Motor neuron (in vitro differentiated cells): ENCODE measurements around the gene PARL. TPM values are rescaled to one million over a fixed set of nuclear protein-coding genes. Genes with fewer than 3 reads are reported as not detected.

Source experiments
- ATAC-seq, 8 experiments: fragments of 200-7000 bp; cut with Tn5 transposase; replicated peaks in 6 of 8; 2 replicates each; pipeline ENCODE4 v1.8.0; 2021; ENCODE audit warnings: mild to moderate bottlenecking in 8 of 8, moderate library complexity in 8 of 8
- H3K27ac ChIP-seq, 2 donors: fragments of 250-450 bp; sonication (Bioruptor Pico); 2 replicates each; pipeline ENCODE4 v1.9.0; 2021; ENCODE audit warnings: antibody characterized with exemption in 2 of 2, mild to moderate bottlenecking in 2 of 2, moderate library complexity in 1 of 2
- H3K4me1 ChIP-seq, 2 donors: fragments of 250-450 bp; sonication (Bioruptor Pico); replicated peaks in 1 of 2; 2 replicates each; pipeline ENCODE4 v1.6.1; 2021; ENCODE audit warnings: antibody characterized with exemption in 2 of 2, mild to moderate bottlenecking in 2 of 2, moderate library complexity in 1 of 2
- H3K4me3 ChIP-seq, 5 donors: fragments of 250-450 bp; sonication (Bioruptor Pico); 2 replicates each; pipeline ENCODE4 v1.9.0; 2021; ENCODE audit warnings: antibody characterized with exemption in 5 of 5, mild to moderate bottlenecking in 5 of 5, moderate library complexity in 4 of 5
- WGBS, 10 experiments: fragments of 450-650 bp; shearing (Covaris generic); methylation state at CpG; one replicate each; pipeline ENCODE4 v1.0.0; 2022; 5-methylcytosine and 5-hydroxymethylcytosine counted together
- in situ Hi-C, 9 experiments: fragments of 400-800 bp; cut with MboI; loops; one replicate each; pipeline ENCODE4 v1.15.0; 2021; ENCODE audit warnings: low sequenced_read_pairs in 9 of 9, low pct_unique_long_range_greater_than_20kb in 2 of 9; ENCODE audit not compliant: unreplicated experiment in 9 of 9
- total RNA-seq, 8 experiments: library from RNA; unstranded; fragments of 300-600 nt; gene quantifications; 2 replicates each; pipeline versions ENCODE4 v1.2.3 to v1.2.4, GENCODE V29; 2022

The PARL gene
- 10 to 100 TPM; 33.7 to 68.8 (median 47.3) TPM for total RNA-seq

GRCh38 chr3:183884427-183885296 lies at the start of gene PARL:
PARL (minus strand) TSS chr3:183884880; CDS start chr3:183884846, 34 bp downstream.
- ATAC-seq = peak; percentile 98 to 100 (median 99)
- H3K4me3 ChIP-seq = peak within 1 kb of the TSS; percentile 60 to 91 (median 66)
- H3K4me1 ChIP-seq = peaks cover 13 to 15% of the 10 kb centered on the region in 2 donors
- 0 to 6% (median 1%) methylated on average over 1 to 22 of the region's 63 CpGs; no CpG with 5 or more reads in 2 of the 10 experiments for WGBS, 10 experiments
- in situ Hi-C loops = loop anchor here in 3 of 9 experiments (25.0 kb wide), 2 partner anchors 378 to 653 kb away; partner anchors contain the start of gene CAMK2N2 (in 3 of the 3)
- H3K27ac ChIP-seq = peak within 1 kb of the TSS; percentile 75 to 87

- Histone ChIP-seq H3K4me1 (no peaks in the 10 kb centered on the region), H3K27ac (no peak overlapping the region), H3K4me3 (no peak overlapping the region)
- in situ Hi-C loops = no loop called here
- WGBS, 10 experiments = 40 to 100% (median 100%) methylated on average over 1 to 3 of the region's 3 CpGs; no CpG with 5 or more reads in 4 of the 10 experiments
- no peak for ATAC-seq
Measured at GRCh38 chr3:183933160-183933559, 48.5 kb upstream of the PARL start.

- WGBS, 10 experiments = 60 to 100% (median 97%) methylated on average over 1 to 2 of the region's 2 CpGs; no CpG with 5 or more reads in 2 of the 10 experiments
- Histone ChIP-seq H3K4me1 (no peaks in the 10 kb centered on the region), H3K27ac (no peak overlapping the region), H3K4me3 (no peak overlapping the region)
- ATAC-seq = no peak
- in situ Hi-C loops = no loop called here
Measured at GRCh38 chr3:183931881-183932280, 47.2 kb upstream of the PARL start.

GRCh38 chr3:183930086-183930485 lies 45.4 kb upstream of the PARL start:
- Histone ChIP-seq H3K27ac (no peak overlapping the region), H3K4me3 (no peak overlapping the region), H3K4me1 (no peaks in the 10 kb centered on the region)
- WGBS, 10 experiments = 97 to 100% (median 100%) methylated on average over 2 to 10 of the region's 10 CpGs; no CpG with 5 or more reads in 7 of the 10 experiments
- in situ Hi-C loops = no loop called here
- no peak for ATAC-seq

GRCh38 chr3:183927059-183927458 lies 42.4 kb upstream of the PARL start:
- no peaks in the 10 kb centered on the region for H3K4me1 ChIP-seq
- WGBS, 10 experiments = 83 to 100% (median 93%) methylated on average over 1 to 3 of the region's 3 CpGs; no CpG with 5 or more reads in 3 of the 10 experiments
- no peak overlapping the region for H3K27ac ChIP-seq
- ATAC-seq = no peak
- H3K4me3 ChIP-seq = no peak overlapping the region
- in situ Hi-C loops = no loop called here

GRCh38 chr3:183924956-183925355 lies 40.3 kb upstream of the PARL start:
- H3K4me3 ChIP-seq = no peak overlapping the region
- no peaks in the 10 kb centered on the region for H3K4me1 ChIP-seq
- no peak for ATAC-seq
- H3K27ac ChIP-seq = no peak overlapping the region
- WGBS, 10 experiments = 92 to 100% (median 96%) methylated on average over 1 to 7 of the region's 7 CpGs; no CpG with 5 or more reads in 3 of the 10 experiments
- in situ Hi-C loops = loop anchor here in 3 of 9 experiments (25.0 kb wide), 3 partner anchors 187 to 362 kb away; partner anchors contain the start of genes CAMK2N2 (in 1 of the 3), ECE2 (in 1 of the 3) and PSMD2 (in 1 of the 3)

GRCh38 chr3:183924543-183924942 lies 39.9 kb upstream of the PARL start:
- 69 to 100% (median 90%) methylated on average over 1 to 3 of the region's 3 CpGs; no CpG with 5 or more reads in 4 of the 10 experiments for WGBS, 10 experiments
- ATAC-seq = no peak
- Histone ChIP-seq H3K4me1 (no peaks in the 10 kb centered on the region), H3K27ac (no peak overlapping the region), H3K4me3 (no peak overlapping the region)
- in situ Hi-C loops = loop anchor here in 3 of 9 experiments (25.0 kb wide), 3 partner anchors 188 to 363 kb away; partner anchors contain the start of genes CAMK2N2 (in 1 of the 3), ECE2 (in 1 of the 3) and PSMD2 (in 1 of the 3)

GRCh38 chr3:183922421-183922820 lies 37.7 kb upstream of the PARL start:
- no peak for ATAC-seq

GRCh38 chr3:183921096-183921495 lies 36.4 kb upstream of the PARL start:
- in situ Hi-C loops = loop anchor here in 3 of 9 experiments (25.0 kb wide), 3 partner anchors 191 to 366 kb away; partner anchors contain the start of genes CAMK2N2 (in 1 of the 3), ECE2 (in 1 of the 3) and PSMD2 (in 1 of the 3)
- 14 to 100% (median 93%) methylated on average over 1 to 14 of the region's 15 CpGs; no CpG with 5 or more reads in 1 of the 10 experiments for WGBS, 10 experiments
- H3K4me3 ChIP-seq = no peak overlapping the region
- H3K4me1 ChIP-seq = no peaks in the 10 kb centered on the region
- ATAC-seq = no peak
- H3K27ac ChIP-seq = no peak overlapping the region

More at GRCh38 chr3:183922421-183922820, 37.7 kb upstream of the PARL start:
- WGBS, 10 experiments = 86 to 100% (median 94%) methylated on average over 1 to 4 of the region's 4 CpGs; no CpG with 5 or more reads in 5 of the 10 experiments
- Histone ChIP-seq H3K4me1 (no peaks in the 10 kb centered on the region), H3K4me3 (no peak overlapping the region), H3K27ac (no peak overlapping the region)
- in situ Hi-C loops = loop anchor here in 3 of 9 experiments (25.0 kb wide), 3 partner anchors 190 to 365 kb away; partner anchors contain the start of genes CAMK2N2 (in 1 of the 3), ECE2 (in 1 of the 3) and PSMD2 (in 1 of the 3)

- 86 to 100% (median 100%) methylated on average over 1 to 6 of the region's 14 CpGs; no CpG with 5 or more reads in 5 of the 10 experiments for WGBS, 10 experiments
Measured at GRCh38 chr3:183920416-183920815, 35.7 kb upstream of the PARL start.

GRCh38 chr3:183918178-183918577 lies 33.5 kb upstream of the PARL start:
- 38 to 100% (median 89%) methylated on average over 1 to 2 of the region's 2 CpGs; no CpG with 5 or more reads in 3 of the 10 experiments for WGBS, 10 experiments
- ATAC-seq = no peak
- no peaks in the 10 kb centered on the region for H3K4me1 ChIP-seq
- H3K27ac ChIP-seq = no peak overlapping the region
- no peak overlapping the region for H3K4me3 ChIP-seq
- in situ Hi-C loops = loop anchor here in 3 of 9 experiments (25.0 kb wide), 3 partner anchors 194 to 369 kb away; partner anchors contain the start of genes CAMK2N2 (in 1 of the 3), ECE2 (in 1 of the 3) and PSMD2 (in 1 of the 3)

More at GRCh38 chr3:183920416-183920815, 35.7 kb upstream of the PARL start:
- in situ Hi-C loops = loop anchor here in 3 of 9 experiments (25.0 kb wide), 3 partner anchors 192 to 367 kb away; partner anchors contain the start of genes CAMK2N2 (in 1 of the 3), ECE2 (in 1 of the 3) and PSMD2 (in 1 of the 3)
- Histone ChIP-seq H3K27ac (no peak overlapping the region), H3K4me1 (no peaks in the 10 kb centered on the region), H3K4me3 (no peak overlapping the region)
- ATAC-seq = no peak

GRCh38 chr3:183917776-183918175 lies 33.1 kb upstream of the PARL start:
- Histone ChIP-seq H3K27ac (no peak overlapping the region), H3K4me1 (no peaks in the 10 kb centered on the region), H3K4me3 (no peak overlapping the region)
- 40 to 90% (median 60%) methylated on average over 1 to 3 of the region's 4 CpGs; no CpG with 5 or more reads in 5 of the 10 experiments for WGBS, 10 experiments
- in situ Hi-C loops = loop anchor here in 3 of 9 experiments (25.0 kb wide), 3 partner anchors 195 to 370 kb away; partner anchors contain the start of genes CAMK2N2 (in 1 of the 3), ECE2 (in 1 of the 3) and PSMD2 (in 1 of the 3)
- no peak for ATAC-seq
